WTC11 (cell line): ENCODE measurements around the gene PDE8A.

Experiments
- ELF4 ChIP-seq: sonication (generic); formaldehyde crosslinking; IDR thresholded peaks from 2 replicates; pipeline ENCODE4 v1.8.1; 2022; ENCODE audit warnings: low read depth, mild to moderate bottlenecking, moderate library complexity, missing genetic modification reagents
- FOXJ3 ChIP-seq: sonication (generic); formaldehyde crosslinking; IDR thresholded peaks from 2 replicates; pipeline ENCODE4 v1.9.0; 2021; ENCODE audit warnings: missing genetic modification reagents, mild to moderate bottlenecking, borderline replicate concordance
- IRF2 ChIP-seq: sonication (generic); formaldehyde crosslinking; IDR thresholded peaks from 2 replicates; pipeline ENCODE4 v1.8.0; 2022; ENCODE audit warnings: low read depth, missing genetic modification reagents, borderline replicate concordance
- NFYB ChIP-seq: sonication (generic); formaldehyde crosslinking; conservative IDR thresholded peaks from 2 replicates; pipeline ENCODE4 v1.8.0; 2022; ENCODE audit warnings: low read depth, missing genetic modification reagents
- NR2C2 ChIP-seq: sonication (generic); formaldehyde crosslinking; IDR thresholded peaks from 2 replicates; pipeline ENCODE4 v1.8.0; 2022; ENCODE audit warnings: mild to moderate bottlenecking, missing genetic modification reagents
- ZNF263 ChIP-seq: sonication (generic); formaldehyde crosslinking; IDR thresholded peaks from 2 replicates; pipeline ENCODE4 v1.8.1; 2022; ENCODE audit warnings: low read depth, mild to moderate bottlenecking, moderate library complexity, missing genetic modification reagents
- TF ChIP-seq, protein P1 (sequence below): sonication (generic); formaldehyde crosslinking; IDR thresholded peaks from 2 replicates; pipeline ENCODE4 v1.8.1; 2022; ENCODE audit warnings: mild to moderate bottlenecking, missing genetic modification reagents, moderate library complexity, borderline replicate concordance
- TF ChIP-seq, protein P2 (sequence below): fragments of 200-600 bp; IDR thresholded peaks from 2 replicates; pipeline ENCODE4 v1.8.0; 2022; ENCODE audit warnings: antibody characterized with exemption
- TF ChIP-seq, protein P3 (sequence below): sonication (generic); formaldehyde crosslinking; IDR thresholded peaks from 2 replicates; pipeline ENCODE4 v1.8.1; 2022; ENCODE audit warnings: low read depth, mild to moderate bottlenecking, moderate library complexity, missing genetic modification reagents, borderline replicate concordance
- TF ChIP-seq, protein P4 (sequence below): sonication (generic); formaldehyde crosslinking; IDR thresholded peaks from 2 replicates; pipeline ENCODE4 v1.8.1; 2023; ENCODE audit warnings: mild to moderate bottlenecking, missing genetic modification reagents, moderate library complexity

DNA sequence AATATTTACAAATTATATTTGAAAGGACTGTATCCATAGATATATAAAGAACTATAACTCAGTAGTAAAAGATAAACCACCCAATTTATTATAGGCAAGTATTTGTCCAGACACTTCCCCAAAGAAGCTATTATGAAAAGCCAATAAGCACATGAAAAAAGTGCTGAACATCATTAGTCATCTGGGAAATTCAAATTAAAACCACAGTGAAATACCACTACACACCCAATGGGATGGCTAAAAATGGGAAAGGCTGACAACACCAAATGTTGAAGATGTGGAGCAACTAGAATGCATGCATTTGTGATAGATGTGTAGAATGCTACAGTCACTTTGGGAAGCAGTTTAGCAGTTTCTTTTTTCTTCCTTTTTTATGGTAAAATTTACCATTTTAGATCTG is 147.0 kb downstream of the PDE8A start:
- no peak for TF ChIP-seq ZNF263 (CRISPR knock-in tag)
- TF ChIP-seq, protein P1, sequence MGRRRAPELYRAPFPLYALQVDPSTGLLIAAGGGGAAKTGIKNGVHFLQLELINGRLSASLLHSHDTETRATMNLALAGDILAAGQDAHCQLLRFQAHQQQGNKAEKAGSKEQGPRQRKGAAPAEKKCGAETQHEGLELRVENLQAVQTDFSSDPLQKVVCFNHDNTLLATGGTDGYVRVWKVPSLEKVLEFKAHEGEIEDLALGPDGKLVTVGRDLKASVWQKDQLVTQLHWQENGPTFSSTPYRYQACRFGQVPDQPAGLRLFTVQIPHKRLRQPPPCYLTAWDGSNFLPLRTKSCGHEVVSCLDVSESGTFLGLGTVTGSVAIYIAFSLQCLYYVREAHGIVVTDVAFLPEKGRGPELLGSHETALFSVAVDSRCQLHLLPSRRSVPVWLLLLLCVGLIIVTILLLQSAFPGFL (CRISPR knock-in tag): no peak
- TF ChIP-seq NR2C2 (CRISPR knock-in tag): no peak
- TF ChIP-seq, protein P2, sequence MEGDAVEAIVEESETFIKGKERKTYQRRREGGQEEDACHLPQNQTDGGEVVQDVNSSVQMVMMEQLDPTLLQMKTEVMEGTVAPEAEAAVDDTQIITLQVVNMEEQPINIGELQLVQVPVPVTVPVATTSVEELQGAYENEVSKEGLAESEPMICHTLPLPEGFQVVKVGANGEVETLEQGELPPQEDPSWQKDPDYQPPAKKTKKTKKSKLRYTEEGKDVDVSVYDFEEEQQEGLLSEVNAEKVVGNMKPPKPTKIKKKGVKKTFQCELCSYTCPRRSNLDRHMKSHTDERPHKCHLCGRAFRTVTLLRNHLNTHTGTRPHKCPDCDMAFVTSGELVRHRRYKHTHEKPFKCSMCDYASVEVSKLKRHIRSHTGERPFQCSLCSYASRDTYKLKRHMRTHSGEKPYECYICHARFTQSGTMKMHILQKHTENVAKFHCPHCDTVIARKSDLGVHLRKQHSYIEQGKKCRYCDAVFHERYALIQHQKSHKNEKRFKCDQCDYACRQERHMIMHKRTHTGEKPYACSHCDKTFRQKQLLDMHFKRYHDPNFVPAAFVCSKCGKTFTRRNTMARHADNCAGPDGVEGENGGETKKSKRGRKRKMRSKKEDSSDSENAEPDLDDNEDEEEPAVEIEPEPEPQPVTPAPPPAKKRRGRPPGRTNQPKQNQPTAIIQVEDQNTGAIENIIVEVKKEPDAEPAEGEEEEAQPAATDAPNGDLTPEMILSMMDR: no peak
- TF ChIP-seq, protein P3, sequence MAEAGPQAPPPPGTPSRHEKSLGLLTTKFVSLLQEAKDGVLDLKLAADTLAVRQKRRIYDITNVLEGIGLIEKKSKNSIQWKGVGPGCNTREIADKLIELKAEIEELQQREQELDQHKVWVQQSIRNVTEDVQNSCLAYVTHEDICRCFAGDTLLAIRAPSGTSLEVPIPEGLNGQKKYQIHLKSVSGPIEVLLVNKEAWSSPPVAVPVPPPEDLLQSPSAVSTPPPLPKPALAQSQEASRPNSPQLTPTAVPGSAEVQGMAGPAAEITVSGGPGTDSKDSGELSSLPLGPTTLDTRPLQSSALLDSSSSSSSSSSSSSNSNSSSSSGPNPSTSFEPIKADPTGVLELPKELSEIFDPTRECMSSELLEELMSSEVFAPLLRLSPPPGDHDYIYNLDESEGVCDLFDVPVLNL (CRISPR knock-in tag): no peak
- no peak for TF ChIP-seq FOXJ3 (CRISPR knock-in tag)
- no peak for TF ChIP-seq IRF2 (CRISPR knock-in tag)
- TF ChIP-seq, protein P4, sequence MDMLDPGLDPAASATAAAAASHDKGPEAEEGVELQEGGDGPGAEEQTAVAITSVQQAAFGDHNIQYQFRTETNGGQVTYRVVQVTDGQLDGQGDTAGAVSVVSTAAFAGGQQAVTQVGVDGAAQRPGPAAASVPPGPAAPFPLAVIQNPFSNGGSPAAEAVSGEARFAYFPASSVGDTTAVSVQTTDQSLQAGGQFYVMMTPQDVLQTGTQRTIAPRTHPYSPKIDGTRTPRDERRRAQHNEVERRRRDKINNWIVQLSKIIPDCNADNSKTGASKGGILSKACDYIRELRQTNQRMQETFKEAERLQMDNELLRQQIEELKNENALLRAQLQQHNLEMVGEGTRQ (CRISPR knock-in tag): no peak
- TF ChIP-seq NFYB: no peak
- TF ChIP-seq ELF4 (CRISPR knock-in tag): no peak
